GM12872 (cell line): ENCODE results near the gene SLC35E4.

Source experiments
- CTCF ChIP-seq: IDR thresholded peaks from 3 replicates; pipeline ENCODE4 v1.5.1; 2011; ENCODE audit warnings: low read depth, mild to moderate bottlenecking, low read length, moderate library complexity; ENCODE audit not compliant: insufficient read depth

SLC35E4 gene

GRCh38 chr22:30607300-30607930 lies 28.2 kb upstream of the SLC35E4 start:
- TF ChIP-seq CTCF = no peak

GRCh38 chr22:30607939-30608338 lies 27.6 kb upstream of the SLC35E4 start:
- TF ChIP-seq CTCF = no peak

- no peak for TF ChIP-seq CTCF
Measured at GRCh38 chr22:30609260-30610185, 26.1 kb upstream of the SLC35E4 start.

GRCh38 chr22:30610299-30610698 lies 25.3 kb upstream of the SLC35E4 start:
- TF ChIP-seq CTCF = no peak

GRCh38 chr22:30611197-30611596 lies 24.4 kb upstream of the SLC35E4 start:
- no peak for TF ChIP-seq CTCF

- peak; percentile 24; the same call in 1 of the 3 replicates for TF ChIP-seq CTCF
Measured at GRCh38 chr22:30612789-30613188, 22.8 kb upstream of the SLC35E4 start.

- no peak for TF ChIP-seq CTCF
Measured at GRCh38 chr22:30614268-30614667, 21.3 kb upstream of the SLC35E4 start.
